CD4-positive, alpha-beta T cell treated with Interleukin-17A for 1 hour (primary cell): ENCODE measurements around the gene PPCS.
"Not testable (repeated sequence)": the region's sequence is repeated elsewhere in the genome, so short reads cannot be mapped to it uniquely, and the experiment has no call there.

Experiments used
- DNase-seq: peaks from one replicate; pipeline ENCODE4 v3.0.0-alpha.2; 2020

PPCS gene

GRCh38 chr1:42454403-42454802, 1.9 kb upstream of the PPCS start:
- DNase-seq = no peak

- peak; percentile 69 for DNase-seq
These were observed 379 bp downstream of the PPCS start for GRCh38 chr1:42456754-42457089.

GRCh38 chr1:42461196-42461595, 4.9 kb downstream of the PPCS start:
- no peak for DNase-seq

- peak; percentile 99 for DNase-seq
These were observed 6.8 kb downstream of the PPCS start, which contains the start of gene CCDC30 for GRCh38 chr1:42462828-42463763. Gene CCDC30 (plus strand): TSS chr1:42463286. CDS start chr1:42480552, 17,266 bp downstream.

- DNase-seq = no peak
These were observed 7.6 kb downstream of the PPCS start for GRCh38 chr1:42463921-42464320.

GRCh38 chr1:42466030-42466429, 9.7 kb downstream of the PPCS start:
- DNase-seq = no peak

- DNase-seq = no peak
These were observed 13.4 kb downstream of the PPCS start for GRCh38 chr1:42469727-42470126.

- DNase-seq = no peak
These were observed 20.3 kb downstream of the PPCS start for GRCh38 chr1:42476605-42477004.

GRCh38 chr1:42477354-42477753, 21.0 kb downstream of the PPCS start:
- not testable (repeated sequence) for DNase-seq

- no peak for DNase-seq
These were observed 21.4 kb downstream of the PPCS start for GRCh38 chr1:42477775-42478174.

GRCh38 chr1:42479621-42480020, 23.3 kb downstream of the PPCS start:
- no peak for DNase-seq

- no peak for DNase-seq
These were observed 24.6 kb downstream of the PPCS start for GRCh38 chr1:42480921-42481320.

- DNase-seq = no peak
These were observed 26.4 kb downstream of the PPCS start for GRCh38 chr1:42482635-42483153.

GRCh38 chr1:42484382-42484781, 28.0 kb downstream of the PPCS start:
- no peak for DNase-seq

- no peak for DNase-seq
These were observed 33.9 kb downstream of the PPCS start for GRCh38 chr1:42490237-42490636.

GRCh38 chr1:42502031-42502430, 45.7 kb downstream of the PPCS start:
- not testable (repeated sequence) for DNase-seq

GRCh38 chr1:42504535-42505128, 48.3 kb downstream of the PPCS start:
- no peak for DNase-seq

GRCh38 chr1:42506576-42506975, 50.2 kb downstream of the PPCS start:
- no peak for DNase-seq
